HL-60 (cell line): ENCODE results near the gene NR2E1.

ENCODE experiments used
- DNase-seq, 2 experiments: peaks; one replicate each; pipeline ENCODE4 v3.0.0-alpha.2; 2010 to 2020; ENCODE audit warnings: low read depth in 1 of 2, low spot score in 1 of 2
- H3K27ac ChIP-seq: fragments of 250-450 bp; sonication (Bioruptor Pico); replicated peaks from 2 replicates; pipeline ENCODE4 v1.5.1; 2020; ENCODE audit warnings: mild to moderate bottlenecking, moderate library complexity
- H3K27me3 ChIP-seq: fragments of 250-450 bp; sonication (Bioruptor Pico); 2 replicates; pipeline ENCODE4 v1.5.1; 2021; ENCODE audit warnings: mild to moderate bottlenecking, moderate library complexity; ENCODE audit not compliant: insufficient read depth, poor library complexity, severe bottlenecking
- H3K4me3 ChIP-seq: replicated peaks from 2 replicates; pipeline ENCODE4 v1.5.1; 2011; ENCODE audit warnings: mild to moderate bottlenecking, control low read depth, low read length; ENCODE audit not compliant: insufficient read depth
- CTCF ChIP-seq: IDR thresholded peaks from one replicate; pipeline ENCODE4 v1.5.1; 2011; ENCODE audit warnings: low read length, control low read depth, inconsistent platforms; ENCODE audit not compliant: insufficient read depth
- GABPA ChIP-seq: IDR thresholded peaks from 2 replicates; pipeline ENCODE4 v1.6.1; 2012; ENCODE audit warnings: low read depth
- POLR2AphosphoS5 ChIP-seq: IDR thresholded peaks from 2 replicates; pipeline ENCODE4 v1.6.1; 2012; ENCODE audit warnings: low read depth
- REST ChIP-seq: IDR thresholded peaks from 2 replicates; pipeline ENCODE4 v1.6.1; 2012; ENCODE audit warnings: low read depth; ENCODE audit not compliant: insufficient replicate concordance
- SPI1 ChIP-seq: IDR thresholded peaks from 2 replicates; pipeline ENCODE4 v1.6.1; 2012; ENCODE audit warnings: low read depth, mild to moderate bottlenecking, borderline replicate concordance

NR2E1 gene

GRCh38 chr6:108164815-108165706 lies 761 bp upstream of the NR2E1 start:
- Histone ChIP-seq H3K27me3 (peaks cover 98% of the 10 kb centered on the region), H3K27ac (no peak overlapping the region), H3K4me3 (no peak overlapping the region)
- DNase-seq, result no peak
- no peak for TF ChIP-seq CTCF
- TF ChIP-seq SPI1, result no peak

- DNase-seq, result no peak
- TF ChIP-seq GABPA, result no peak
- Histone ChIP-seq H3K27ac (no peak overlapping the region), H3K4me3 (no peak overlapping the region), H3K27me3 (peaks cover 97% of the 10 kb centered on the region)
Measured at GRCh38 chr6:108166664-108167448, 1.0 kb downstream of the NR2E1 start.

- H3K27ac ChIP-seq, result no peak overlapping the region
- no peak for DNase-seq
- H3K27me3 ChIP-seq, result peaks cover 95% of the 10 kb centered on the region
- no peak overlapping the region for H3K4me3 ChIP-seq
- TF ChIP-seq GABPA, result no peak
Measured at GRCh38 chr6:108167449-108168089, 1.7 kb downstream of the NR2E1 start.

GRCh38 chr6:108168090-108168463 lies 2.3 kb downstream of the NR2E1 start:
- Histone ChIP-seq H3K4me3 (no peak overlapping the region), H3K27ac (no peak overlapping the region), H3K27me3 (peaks cover 95% of the 10 kb centered on the region)
- no peak for DNase-seq
- TF ChIP-seq SPI1 (no peak), CTCF (no peak), POLR2AphosphoS5 (no peak), GABPA (no peak), REST (no peak)

GRCh38 chr6:108168501-108169463 lies 3.0 kb downstream of the NR2E1 start:
- DNase-seq, result peak in 1 of 2 experiments; percentile 18
- Histone ChIP-seq H3K27me3 (peaks cover 93% of the 10 kb centered on the region), H3K27ac (no peak overlapping the region), H3K4me3 (no peak overlapping the region)
- no peak for TF ChIP-seq REST
- TF ChIP-seq SPI1, result no peak
- TF ChIP-seq GABPA, result no peak
- no peak for TF ChIP-seq CTCF
- TF ChIP-seq POLR2AphosphoS5, result no peak
